Kidney (tissue), 14 donors: Measurements from ENCODE around the gene NKAIN2. TPM values are rescaled to one million over a fixed set of nuclear protein-coding genes. Genes with fewer than 3 reads are reported as not detected.

ENCODE experiments used
- DNase-seq, 5 donors: peaks; one replicate each; pipeline ENCODE4 v3.0.0-alpha.2; 2013 to 2020
- FAIRE-seq: peaks from 2 replicates; lab custom pipeline; 2012; peaks lifted over from hg19 to GRCh38; lab: Jason Lieb, UNC
- H3K27ac ChIP-seq, 2 donors: one replicate each; pipeline ENCODE4 v1.7.0; 2013; ENCODE audit warnings: low read depth in 2 of 2, low read length in 2 of 2, inconsistent platforms in 1 of 2
- H3K27me3 ChIP-seq: one replicate; pipeline ENCODE4 v1.7.1; 2013; ENCODE audit warnings: low read length, inconsistent platforms; ENCODE audit not compliant: control insufficient read depth, insufficient read depth
- H3K36me3 ChIP-seq, 3 donors: one replicate each; pipeline versions ENCODE4 v1.7.0 to v1.7.1; 2013; ENCODE audit warnings: low read length in 3 of 3, control low read depth in 1 of 3, inconsistent platforms in 1 of 3; ENCODE audit not compliant: insufficient read depth in 3 of 3, control insufficient read depth in 2 of 3
- H3K4me1 ChIP-seq, 3 donors: one replicate each; pipeline versions ENCODE4 v1.7.0 to v1.7.1; 2013; ENCODE audit warnings: low read length in 3 of 3, inconsistent platforms in 1 of 3, low read depth in 1 of 3; ENCODE audit not compliant: control insufficient read depth in 2 of 3, insufficient read depth in 2 of 3
- H3K4me3 ChIP-seq, 3 donors: one replicate each; pipeline versions ENCODE4 v1.7.0 to v1.8.1; 2013; ENCODE audit warnings: low read length in 3 of 3, control low read depth in 1 of 3, inconsistent platforms in 1 of 3
- H3K9ac ChIP-seq, 3 donors: one replicate each; pipeline versions ENCODE4 v1.7.0 to v1.7.1; 2013; ENCODE audit warnings: low read length in 3 of 3, control low read depth in 1 of 3, inconsistent platforms in 1 of 3
- H3K9me3 ChIP-seq, 3 donors: one replicate each; pipeline versions ENCODE4 v1.7.0 to v1.7.1; 2013; ENCODE audit warnings: low read length in 3 of 3, control low read depth in 1 of 3, inconsistent platforms in 1 of 3; ENCODE audit not compliant: control insufficient read depth in 2 of 3, insufficient read depth in 1 of 3
- CTCF ChIP-seq: IDR thresholded peaks from 3 replicates; pipeline ENCODE4 v1.5.1; 2012; ENCODE audit warnings: mild to moderate bottlenecking, moderate library complexity, borderline replicate concordance; ENCODE audit not compliant: insufficient read depth; ENCODE audit errors: extremely low read depth
- intact Hi-C: fragments of 100-400 bp; cut with DNase I; formaldehyde crosslinking; loops from one replicate; pipeline ENCODE4 v1.11.1; 2022
- polyA plus RNA-seq: library from polyadenylated mRNA; stranded (reverse); fragments of 350-450 nt; fragmentation: Illumina TruSeq; extraction: RNeasy Lipid Tissue Mini Kit (QIAGEN cat#74804); gene quantifications from one replicate; pipeline ENCODE4 v1.2.3, GENCODE V29; 2014; ENCODE audit warnings: low read depth, low replicate concordance; ENCODE audit not compliant: insufficient read depth
- total RNA-seq: library from RNA; stranded (reverse); fragmentation: NEBNext Ultra II Directional; extraction: Animal tissue kit (Norgen Biotek cat#: 25700); gene quantifications from one replicate; pipeline ENCODE4 v1.2.1, GENCODE V29; 2021
- donor health status: control.
- donor health status: control.
- donor health status: control.
- donor health status: control.
- donor health status: control.
- donor health status: DM: yes; HTN: yes; CAD: no.
- donor health status: Normal renal cell carcinoma (clear cell type).

The NKAIN2 gene
- total and polyA plus RNA-seq, 2 donors from 2014 or later = 0.39 to 1.8 TPM

DNA sequence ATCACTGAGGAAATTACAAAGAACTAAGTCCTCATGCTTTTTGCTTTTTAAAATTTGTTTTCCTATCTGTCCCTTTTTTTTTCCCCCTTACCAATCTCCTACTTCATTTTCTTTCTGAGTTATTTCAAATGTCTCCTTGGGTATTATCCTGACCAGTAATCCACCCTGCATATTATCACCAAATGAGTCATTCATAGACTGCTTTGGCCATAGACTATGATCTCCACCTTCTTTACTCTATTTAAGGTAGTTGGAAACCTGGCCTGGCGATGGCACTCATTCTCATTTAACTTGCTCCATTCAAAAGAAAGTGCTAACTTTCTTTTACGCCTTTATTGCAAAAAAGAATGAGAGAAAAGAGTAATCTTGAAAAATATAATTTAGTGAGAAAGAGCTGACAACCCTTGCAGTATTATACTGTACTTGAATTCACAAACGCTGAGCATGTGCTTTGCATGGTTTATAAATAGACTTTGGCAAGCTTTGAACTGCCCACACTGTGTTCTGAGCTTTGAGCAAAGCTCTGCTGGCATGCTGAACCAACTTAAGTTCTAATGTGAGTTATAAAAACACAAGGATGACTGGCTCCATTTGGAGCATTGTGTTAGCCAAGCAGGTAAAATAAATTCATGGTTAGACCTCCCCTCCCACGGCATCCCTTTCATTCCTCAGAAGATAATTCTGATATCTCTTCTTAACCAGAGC, 198.9 kb downstream of the NKAIN2 start:
- Histone ChIP-seq H3K9me3 (no peaks in the 10 kb centered on the region), H3K9ac (no peak overlapping the region), H3K4me3 (no peak overlapping the region), H3K27me3 (no peaks in the 10 kb centered on the region), H3K36me3 (no peaks in the 10 kb centered on the region), H3K4me1 (no peaks in the 10 kb centered on the region), H3K27ac (no peak overlapping the region)
- TF ChIP-seq CTCF = no peak
- DNase-seq (no peak), FAIRE-seq (no peak)
- intact Hi-C loops = no loop called here

DNA sequence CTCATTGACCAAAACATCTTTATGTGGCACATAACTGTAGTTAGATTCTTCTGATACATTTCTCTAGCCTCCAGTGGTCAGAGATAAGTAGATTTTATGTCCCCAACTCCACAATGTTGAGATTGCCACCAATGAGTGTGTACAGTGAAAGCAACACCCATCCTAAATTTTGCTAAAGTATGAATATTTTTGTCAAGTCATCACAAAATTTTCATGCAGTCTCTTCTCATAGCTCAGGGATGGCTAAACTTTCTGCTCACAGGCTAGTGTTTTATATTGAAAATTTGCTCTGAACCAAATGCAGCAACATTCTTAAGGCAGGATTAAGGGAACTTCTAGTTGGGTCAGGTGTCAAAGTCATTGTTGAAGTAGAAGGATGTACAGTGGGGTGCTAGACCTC, 203.6 kb downstream of the NKAIN2 start:
- no peak overlapping the region for H3K9ac ChIP-seq
- no peak for TF ChIP-seq CTCF
- DNase-seq (no peak), FAIRE-seq (no peak)
- intact Hi-C loops = no loop called here
- no peaks in the 10 kb centered on the region for H3K36me3 ChIP-seq
- H3K27me3 ChIP-seq = no peaks in the 10 kb centered on the region
- H3K4me1 ChIP-seq = no peaks in the 10 kb centered on the region
- no peak overlapping the region for H3K27ac ChIP-seq
- H3K9me3 ChIP-seq = no peaks in the 10 kb centered on the region
- H3K4me3 ChIP-seq = no peak overlapping the region

- DNase-seq = peak in 1 of 5 donors; percentile 42
- FAIRE-seq = no peak
- no peak overlapping the region for H3K9ac ChIP-seq
- H3K27ac ChIP-seq = no peak overlapping the region
- no peaks in the 10 kb centered on the region for H3K27me3 ChIP-seq
- TF ChIP-seq CTCF = no peak
- no peaks in the 10 kb centered on the region for H3K4me1 ChIP-seq
- no peaks in the 10 kb centered on the region for H3K9me3 ChIP-seq
- no peaks in the 10 kb centered on the region for H3K36me3 ChIP-seq
- intact Hi-C loops = no loop called here
- no peak overlapping the region for H3K4me3 ChIP-seq
Measured at GRCh38 chr6:124008000-124008987, 204.6 kb downstream of the NKAIN2 start.
